Body of pancreas (tissue), 4 donors: ENCODE measurements around the gene PIGZ.

Experiments used
- POLR2A ChIP-seq, 3 donors: fragments of 450-650 bp; IDR thresholded peaks; one replicate each; pipeline ENCODE4 v1.6.1; 2016; ENCODE audit warnings: antibody characterized with exemption in 3 of 3, mild to moderate bottlenecking in 2 of 3
- TF ChIP-seq, protein P1 (sequence below), 7 experiments: fragments of 450-650 bp in 4 of 7; fragments of 200-600 bp in 3 of 7; sonication (generic) in 3 of 7; IDR thresholded peaks; one replicate each; pipeline ENCODE4 v1.5.1; 2016 to 2019; ENCODE audit warnings: antibody characterized with exemption in 7 of 7

- TF ChIP-seq, protein P1, sequence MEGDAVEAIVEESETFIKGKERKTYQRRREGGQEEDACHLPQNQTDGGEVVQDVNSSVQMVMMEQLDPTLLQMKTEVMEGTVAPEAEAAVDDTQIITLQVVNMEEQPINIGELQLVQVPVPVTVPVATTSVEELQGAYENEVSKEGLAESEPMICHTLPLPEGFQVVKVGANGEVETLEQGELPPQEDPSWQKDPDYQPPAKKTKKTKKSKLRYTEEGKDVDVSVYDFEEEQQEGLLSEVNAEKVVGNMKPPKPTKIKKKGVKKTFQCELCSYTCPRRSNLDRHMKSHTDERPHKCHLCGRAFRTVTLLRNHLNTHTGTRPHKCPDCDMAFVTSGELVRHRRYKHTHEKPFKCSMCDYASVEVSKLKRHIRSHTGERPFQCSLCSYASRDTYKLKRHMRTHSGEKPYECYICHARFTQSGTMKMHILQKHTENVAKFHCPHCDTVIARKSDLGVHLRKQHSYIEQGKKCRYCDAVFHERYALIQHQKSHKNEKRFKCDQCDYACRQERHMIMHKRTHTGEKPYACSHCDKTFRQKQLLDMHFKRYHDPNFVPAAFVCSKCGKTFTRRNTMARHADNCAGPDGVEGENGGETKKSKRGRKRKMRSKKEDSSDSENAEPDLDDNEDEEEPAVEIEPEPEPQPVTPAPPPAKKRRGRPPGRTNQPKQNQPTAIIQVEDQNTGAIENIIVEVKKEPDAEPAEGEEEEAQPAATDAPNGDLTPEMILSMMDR (IDR thresholded peaks at IDR 0.05) = no peak
- no peak for TF ChIP-seq POLR2A (IDR thresholded peaks at IDR 0.05)
Observed at GRCh38 chr3:196969134-196969659, 564 bp upstream of the PIGZ start.
